Measurements from ENCODE around the gene CCNK. TPM values are rescaled to one million over a fixed set of nuclear protein-coding genes. Genes with fewer than 3 reads are reported as not detected.

CCNK gene
- total RNA-seq, 4 donors from 2014 or later: 21.1 to 26.8 (median 25.1) TPM

DNA sequence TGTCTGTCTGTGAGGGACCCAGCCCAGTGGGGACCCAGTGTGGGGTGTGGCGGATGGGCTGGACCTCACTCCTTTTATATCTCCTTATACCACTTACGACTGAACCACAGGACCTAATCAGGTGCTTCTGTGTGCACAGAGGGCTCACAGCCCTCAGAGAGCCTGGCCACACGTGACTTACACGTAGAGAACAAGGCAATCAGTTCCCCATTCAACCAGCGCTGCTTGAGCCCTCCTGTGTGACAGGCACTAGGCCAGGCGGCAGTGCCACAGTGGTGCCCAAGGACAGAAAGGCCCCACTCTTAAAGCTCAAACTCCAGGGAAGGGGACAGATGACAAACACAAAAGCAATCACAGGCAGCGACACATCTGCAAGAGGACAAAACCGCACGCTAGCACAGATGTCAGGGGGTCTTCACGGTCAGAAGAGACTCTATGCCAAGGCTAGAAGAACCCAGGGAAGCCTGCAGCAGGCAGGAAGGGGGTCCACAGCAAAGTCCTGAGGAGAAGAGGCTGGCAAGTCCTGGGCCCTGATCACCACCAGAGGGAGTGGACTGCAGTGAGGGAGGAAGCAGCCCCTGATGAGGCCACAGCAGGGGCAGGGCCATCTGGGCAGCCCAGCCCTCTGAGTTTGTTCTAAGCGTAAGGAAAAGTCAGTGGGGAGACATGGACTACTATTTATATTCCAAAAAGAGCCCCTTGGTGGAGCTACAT lies 39.9 kb upstream of the CCNK start:
- TF ChIP-seq, protein P1, sequence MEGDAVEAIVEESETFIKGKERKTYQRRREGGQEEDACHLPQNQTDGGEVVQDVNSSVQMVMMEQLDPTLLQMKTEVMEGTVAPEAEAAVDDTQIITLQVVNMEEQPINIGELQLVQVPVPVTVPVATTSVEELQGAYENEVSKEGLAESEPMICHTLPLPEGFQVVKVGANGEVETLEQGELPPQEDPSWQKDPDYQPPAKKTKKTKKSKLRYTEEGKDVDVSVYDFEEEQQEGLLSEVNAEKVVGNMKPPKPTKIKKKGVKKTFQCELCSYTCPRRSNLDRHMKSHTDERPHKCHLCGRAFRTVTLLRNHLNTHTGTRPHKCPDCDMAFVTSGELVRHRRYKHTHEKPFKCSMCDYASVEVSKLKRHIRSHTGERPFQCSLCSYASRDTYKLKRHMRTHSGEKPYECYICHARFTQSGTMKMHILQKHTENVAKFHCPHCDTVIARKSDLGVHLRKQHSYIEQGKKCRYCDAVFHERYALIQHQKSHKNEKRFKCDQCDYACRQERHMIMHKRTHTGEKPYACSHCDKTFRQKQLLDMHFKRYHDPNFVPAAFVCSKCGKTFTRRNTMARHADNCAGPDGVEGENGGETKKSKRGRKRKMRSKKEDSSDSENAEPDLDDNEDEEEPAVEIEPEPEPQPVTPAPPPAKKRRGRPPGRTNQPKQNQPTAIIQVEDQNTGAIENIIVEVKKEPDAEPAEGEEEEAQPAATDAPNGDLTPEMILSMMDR (IDR thresholded peaks at IDR 0.05; ENCODE audit: low read depth): no peak

DNA sequence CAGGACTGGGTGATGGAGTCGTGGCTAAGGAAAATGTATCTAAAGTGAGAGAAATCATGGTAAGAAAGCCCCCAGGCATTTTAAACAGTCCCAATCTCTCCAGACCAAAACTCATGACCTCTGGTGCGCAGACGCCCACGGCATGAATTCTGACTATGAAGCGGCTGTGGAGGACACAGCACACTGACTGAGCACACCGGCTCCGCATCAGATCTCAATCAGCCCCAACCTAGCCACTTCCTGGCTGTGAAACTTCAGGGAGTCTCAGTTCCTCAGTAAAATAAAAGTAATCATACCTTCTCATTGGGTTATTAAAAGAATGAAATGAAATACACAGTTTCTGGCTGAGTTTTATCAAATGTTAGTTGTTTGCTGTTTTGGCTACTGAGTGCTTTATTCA lies 39.3 kb upstream of the CCNK start:
- TF ChIP-seq, protein P1 (IDR thresholded peaks at IDR 0.05; ENCODE audit: low read depth): no peak

DNA sequence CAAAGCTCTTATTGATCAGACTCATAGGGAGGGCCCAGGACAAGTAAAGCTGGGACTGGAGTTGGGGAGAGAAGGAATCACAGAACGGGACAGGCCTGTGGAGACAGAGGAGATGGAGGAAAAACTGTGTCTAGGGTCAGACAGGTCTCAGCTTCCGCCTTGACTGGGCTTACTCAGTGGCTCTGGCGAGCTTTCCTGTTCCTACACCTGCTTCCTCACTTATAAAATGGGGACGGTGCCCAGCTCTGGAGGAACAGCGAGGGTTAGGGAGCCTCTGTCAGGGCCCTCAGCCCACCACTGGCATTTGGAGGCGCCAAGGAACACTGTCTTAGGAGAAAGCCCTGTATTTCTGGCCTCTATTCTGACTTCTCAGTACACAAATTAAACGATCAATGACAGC lies 35.3 kb upstream of the CCNK start:
- TF ChIP-seq, protein P1 (IDR thresholded peaks at IDR 0.05; ENCODE audit: low read depth): no peak

DNA sequence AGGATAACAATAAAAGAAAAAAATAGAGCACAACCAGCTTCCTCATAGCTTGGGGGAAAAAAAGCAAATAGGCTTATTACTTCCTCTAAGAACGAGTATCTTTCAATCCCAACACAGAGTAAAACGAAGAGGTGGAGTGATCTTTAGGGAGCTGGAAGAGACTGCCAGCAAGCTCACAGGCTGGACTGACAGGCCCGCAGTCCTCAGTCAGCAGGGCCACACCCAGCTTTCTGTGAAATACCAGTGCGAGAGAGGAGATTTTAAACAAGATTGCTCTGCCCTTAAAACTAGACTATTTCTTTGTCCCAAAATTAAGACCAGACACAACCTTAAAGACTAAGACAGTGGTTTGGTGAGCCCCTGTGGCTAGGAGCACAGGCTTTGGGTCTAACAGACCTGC lies 33.5 kb upstream of the CCNK start:
- TF ChIP-seq, protein P1 (IDR thresholded peaks at IDR 0.05; ENCODE audit: low read depth): no peak

DNA sequence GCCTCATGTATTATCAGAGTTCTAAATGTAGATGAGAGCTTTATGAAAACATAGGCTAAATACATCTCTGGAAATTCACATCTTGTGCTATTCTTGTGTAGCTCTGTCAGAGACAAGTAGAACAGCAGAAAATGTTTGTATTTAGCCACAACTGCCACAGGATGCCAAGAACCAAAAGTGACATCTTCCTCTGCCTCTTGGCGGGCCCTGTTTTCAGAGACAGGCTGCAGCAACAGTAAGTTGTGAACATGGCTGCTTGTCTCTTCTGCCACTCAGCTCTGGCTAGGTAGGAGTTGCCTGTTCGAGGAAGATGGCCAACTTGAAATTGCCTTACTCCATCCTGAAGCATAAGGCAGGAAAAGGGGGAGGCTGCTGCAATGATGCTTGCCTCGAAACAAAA lies 30.9 kb upstream of the CCNK start:
- TF ChIP-seq, protein P1 (IDR thresholded peaks at IDR 0.05; ENCODE audit: low read depth): no peak

DNA sequence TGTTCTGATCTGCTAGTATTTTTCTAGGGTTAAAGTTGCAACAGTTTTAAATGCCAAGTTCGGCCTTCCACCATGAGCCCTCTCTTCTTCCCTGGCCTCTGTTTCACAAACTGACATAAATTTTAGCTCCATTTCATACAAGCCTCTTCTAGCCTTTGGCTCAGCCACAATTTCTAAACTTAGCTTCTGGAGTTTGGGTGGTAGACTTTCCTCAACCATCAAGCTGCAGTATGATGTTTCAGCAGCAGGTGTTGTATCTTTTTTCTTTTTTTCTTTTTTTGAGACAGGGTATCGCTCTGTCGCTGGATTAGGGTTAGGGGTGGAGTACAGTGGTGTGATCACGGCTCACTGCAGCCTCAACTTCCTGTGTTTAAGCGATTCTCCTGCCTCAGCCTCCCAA lies 30.0 kb upstream of the CCNK start:
- TF ChIP-seq, protein P1 (IDR thresholded peaks at IDR 0.05; ENCODE audit: low read depth): no peak

DNA sequence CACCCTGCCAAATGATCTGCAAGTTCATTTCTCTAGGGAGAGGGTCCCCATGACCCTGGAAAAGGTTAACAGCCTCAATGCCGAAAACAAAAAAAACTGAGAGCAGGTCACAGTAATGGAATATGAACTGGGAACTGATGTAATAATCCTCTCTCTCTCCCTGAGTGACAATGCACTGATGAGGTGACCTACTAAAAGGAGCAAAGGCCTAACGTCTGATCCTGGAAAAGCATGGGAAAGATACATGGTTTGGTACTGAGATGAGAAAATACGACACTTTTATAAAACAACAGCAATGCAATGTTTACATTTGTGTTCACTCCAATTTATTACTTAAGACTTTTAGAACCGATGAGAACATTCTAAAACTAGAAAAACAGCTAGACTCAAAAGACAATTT lies 28.2 kb upstream of the CCNK start:
- TF ChIP-seq, protein P1 (IDR thresholded peaks at IDR 0.05; ENCODE audit: low read depth): no peak

Data from subcutaneous adipose tissue (tissue), 4 donors.